ENCODE data around the gene METTL15.
"Not testable (repeated sequence)": the region's sequence is repeated elsewhere in the genome, so short reads cannot be mapped to it uniquely, and the experiment has no call there.

The METTL15 gene

GRCh38 chr11:28223994-28224393 is 115.8 kb downstream of the METTL15 start:
- DNase-seq: no peak

DNA sequence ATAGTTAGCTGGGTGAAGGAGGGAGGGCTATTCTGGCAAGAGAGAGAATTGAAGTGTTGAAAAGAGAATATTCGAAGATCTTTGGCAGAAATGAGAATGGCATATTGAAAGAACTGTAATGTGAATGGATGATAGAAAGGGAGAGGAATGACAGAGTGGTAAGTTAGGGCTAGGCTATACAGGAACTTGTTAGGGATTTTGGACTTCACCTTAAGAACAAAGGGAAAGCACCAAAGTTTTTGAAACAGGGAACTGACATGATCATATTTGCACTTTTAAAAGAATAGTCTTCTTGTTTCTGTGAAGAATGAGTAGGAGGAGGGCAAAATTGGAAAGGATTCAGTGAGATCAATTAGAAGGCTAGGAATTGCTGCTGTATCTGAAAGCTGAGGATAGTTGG is 119.3 kb downstream of the METTL15 start:
- no peak for DNase-seq

DNA sequence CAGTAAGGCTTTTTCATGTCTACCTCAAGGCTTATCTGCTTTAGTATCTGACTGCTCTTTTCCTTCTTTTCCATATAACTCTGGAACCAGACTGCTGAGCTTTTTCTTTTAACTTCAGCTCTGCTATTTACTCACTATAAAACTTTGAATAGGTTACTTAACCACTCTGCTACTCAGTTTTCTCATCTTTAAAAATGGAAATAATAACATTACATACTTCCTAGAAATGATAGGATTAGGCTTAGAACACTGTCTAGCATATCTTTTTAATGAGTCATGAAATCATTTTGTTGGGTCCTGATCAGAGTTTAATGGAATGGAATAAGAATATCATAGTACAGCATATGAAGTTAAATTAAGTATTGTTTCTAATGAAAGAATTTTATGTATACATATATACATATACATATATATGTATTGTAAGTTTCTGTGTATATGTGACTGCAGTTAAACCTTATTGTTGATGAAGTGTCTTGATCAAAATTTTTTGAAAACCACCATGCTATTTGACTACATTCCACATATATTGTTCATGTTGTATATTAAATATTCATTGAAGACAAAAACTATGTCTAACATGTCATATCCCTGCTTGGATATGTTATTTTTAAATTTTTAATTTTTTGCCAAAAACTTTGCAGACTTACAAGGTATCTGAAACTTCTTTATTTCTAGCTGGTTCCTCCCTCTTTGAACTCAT is 120.2 kb downstream of the METTL15 start:
- no peak for DNase-seq

DNA sequence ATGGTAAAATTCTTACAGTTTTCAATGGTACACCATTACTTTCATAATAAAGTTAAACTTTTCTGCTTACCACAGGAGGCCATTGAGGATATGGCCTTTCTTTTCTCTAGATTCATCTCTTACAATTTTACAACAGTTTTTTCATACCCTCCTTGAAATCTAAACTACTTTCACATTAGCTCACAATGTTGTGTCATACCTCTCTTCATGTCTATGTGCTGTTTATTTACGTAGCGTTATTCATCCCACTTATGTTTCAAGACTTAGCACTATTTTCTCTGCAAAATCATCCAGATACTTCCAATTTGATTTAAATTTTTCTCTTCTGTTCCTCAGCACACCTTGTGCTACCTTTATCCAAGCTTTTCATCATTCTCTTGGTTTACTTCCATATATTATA is 123.3 kb downstream of the METTL15 start:
- DNase-seq: no peak

GRCh38 chr11:28232649-28233048 is 124.5 kb downstream of the METTL15 start:
- no peak for DNase-seq

- DNase-seq: no peak
These were observed 133.6 kb downstream of the METTL15 start for GRCh38 chr11:28241760-28242159.

DNA sequence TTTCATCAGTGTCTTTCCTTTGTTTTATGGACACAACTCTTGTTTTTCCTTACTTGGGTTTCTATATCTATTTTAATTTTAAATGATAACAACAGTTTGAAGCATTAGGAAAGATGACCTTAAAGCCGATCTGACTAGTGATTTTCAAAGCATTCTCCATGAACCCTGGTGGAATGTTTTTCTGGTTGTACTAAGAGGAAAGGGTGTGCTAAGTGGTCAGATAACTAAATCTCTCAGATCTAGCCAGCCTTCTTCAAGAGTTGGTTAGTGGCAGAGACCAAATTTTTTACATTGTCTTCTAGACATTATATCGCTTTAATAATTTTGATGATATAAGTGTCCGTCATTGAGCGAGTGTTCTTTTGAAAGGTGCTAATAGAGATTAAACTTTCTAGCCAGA is 134.4 kb downstream of the METTL15 start:
- DNase-seq: no peak

DNA sequence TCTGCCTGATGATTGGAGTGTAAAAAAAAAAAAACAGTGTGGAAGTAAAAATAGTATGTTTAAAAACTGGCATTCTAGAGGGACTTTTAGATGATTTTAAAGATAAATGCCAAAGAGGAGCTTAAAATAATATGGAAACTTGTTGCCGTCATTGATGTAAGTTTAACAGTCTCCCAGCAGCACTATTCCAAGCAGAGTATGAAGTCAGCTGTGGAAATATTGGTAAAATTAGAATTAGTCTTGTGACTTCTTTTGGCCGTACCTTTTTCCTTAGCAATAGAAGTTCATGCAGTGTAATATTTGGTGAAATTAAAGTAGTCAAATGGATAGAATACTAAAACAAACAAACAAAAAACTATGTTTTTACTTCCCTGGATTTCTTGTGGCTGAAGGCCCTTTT is 134.9 kb downstream of the METTL15 start:
- DNase-seq: no peak

- no peak for DNase-seq
These were observed 135.4 kb downstream of the METTL15 start for GRCh38 chr11:28243581-28243980.

GRCh38 chr11:28245131-28245530 is 136.9 kb downstream of the METTL15 start:
- no peak for DNase-seq

- no peak for DNase-seq
These were observed 142.0 kb downstream of the METTL15 start for GRCh38 chr11:28250192-28250591.

DNA sequence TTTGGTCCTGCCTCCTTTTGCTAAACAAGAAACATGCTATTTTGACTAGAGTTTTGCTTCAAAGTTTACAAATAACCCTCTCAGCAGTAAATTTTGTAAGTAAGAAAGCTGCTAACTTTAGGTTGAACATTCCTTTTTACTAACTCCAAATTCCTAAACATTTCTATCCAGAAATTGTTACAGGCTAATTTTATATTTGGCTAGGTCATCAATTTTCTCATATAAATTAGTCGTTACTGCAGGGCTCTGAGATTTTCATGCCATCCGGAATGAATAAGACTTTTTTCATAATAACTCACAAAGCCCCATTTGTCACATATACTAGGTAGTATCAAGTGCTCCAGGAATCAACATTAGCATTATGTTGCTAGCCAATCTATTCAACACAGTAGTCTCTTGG is 143.1 kb downstream of the METTL15 start:
- no peak for DNase-seq

- DNase-seq: no peak
These were observed 149.6 kb downstream of the METTL15 start for GRCh38 chr11:28257761-28258160.

DNA sequence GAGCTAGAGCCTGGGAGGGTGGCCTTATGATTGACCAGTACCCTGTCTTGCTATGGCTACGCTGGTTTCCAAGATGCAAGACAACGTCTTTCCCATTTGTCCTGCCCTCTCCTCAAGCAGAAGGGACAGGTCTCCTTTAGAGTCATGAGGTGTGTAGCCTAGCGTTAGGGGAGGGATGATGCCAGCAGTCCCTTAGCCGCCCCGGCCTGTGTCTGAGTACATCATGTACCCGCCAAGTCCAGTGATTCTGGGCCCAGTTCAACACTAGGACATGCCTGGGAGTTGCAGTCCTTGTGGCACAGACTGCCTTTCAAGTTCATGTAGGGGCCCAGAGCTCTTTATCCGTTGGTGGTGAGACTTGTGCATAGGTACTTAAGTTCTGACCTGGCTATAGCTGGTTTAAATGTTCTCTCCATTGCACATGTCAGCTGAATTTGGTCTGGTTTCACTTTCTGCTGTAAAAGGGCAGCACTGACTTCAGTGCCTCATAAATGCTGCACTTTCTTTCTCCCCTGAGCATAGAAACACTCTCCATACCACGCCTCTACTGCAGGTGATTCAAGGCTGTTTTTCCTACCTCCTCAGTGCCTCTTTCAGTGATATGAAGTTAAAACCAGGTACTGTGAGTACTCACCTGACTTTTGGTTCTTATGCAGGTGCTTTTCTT is 151.1 kb downstream of the METTL15 start:
- DNase-seq: no peak

- DNase-seq: no peak
These were observed 160.7 kb downstream of the METTL15 start for GRCh38 chr11:28268925-28269324.

- DNase-seq: no peak
These were observed 161.4 kb downstream of the METTL15 start for GRCh38 chr11:28269586-28269985.

- not testable (repeated sequence) for DNase-seq
These were observed 164.1 kb downstream of the METTL15 start for GRCh38 chr11:28272247-28272646.

- no peak for DNase-seq
These were observed 166.0 kb downstream of the METTL15 start for GRCh38 chr11:28274216-28274615.

- DNase-seq: no peak
These were observed 176.0 kb downstream of the METTL15 start for GRCh38 chr11:28284196-28284595.

DNA sequence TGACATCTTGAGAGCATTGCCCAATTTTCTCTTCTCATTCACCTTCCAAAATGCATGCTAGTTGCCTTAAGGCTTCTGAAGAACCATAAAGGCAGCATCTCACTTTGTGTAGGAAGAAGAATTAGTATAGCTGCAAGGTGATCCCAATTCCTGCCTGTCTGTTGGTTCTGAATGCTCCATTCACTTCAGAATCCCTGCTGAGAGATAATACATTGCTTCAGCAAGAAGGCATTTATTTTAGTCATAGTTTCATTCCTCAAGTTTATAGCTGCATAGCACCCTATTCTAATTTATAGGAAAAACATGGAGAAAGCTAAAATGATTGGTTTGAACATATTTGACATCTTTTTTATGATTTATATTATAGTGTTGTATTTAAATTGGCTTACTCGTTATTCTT is 181.3 kb downstream of the METTL15 start:
- DNase-seq: no peak

GRCh38 chr11:28290995-28291394 is 182.8 kb downstream of the METTL15 start:
- not testable (repeated sequence) for DNase-seq

GRCh38 chr11:28296426-28296825 is 188.2 kb downstream of the METTL15 start:
- no peak for DNase-seq

GRCh38 chr11:28298209-28298608 is 190.0 kb downstream of the METTL15 start:
- DNase-seq: no peak

GRCh38 chr11:28303477-28304191 is 195.4 kb downstream of the METTL15 start:
- DNase-seq: no peak

Data from activated effector memory CD4-positive, alpha-beta T cell treated with Interleukin-2 at 50 U/mL for 16 hours (primary cell).